HG03196 (cell line): Measurements from ENCODE around the gene INKA1.

Experiments
- ATAC-seq: cut with Tn5 transposase; IDR thresholded peaks from one replicate; pipeline ENCODE4 v1.9.1; 2021; ENCODE audit not compliant: unreplicated experiment

INKA1 gene

GRCh38 chr3:49786357-49787181, 16.5 kb upstream of the INKA1 start, which contains the start of gene IP6K1:
TSS of gene IP6K1 (minus strand) at chr3:49786542. CDS start at chr3:49748040, 38,502 bp downstream.
- ATAC-seq = peak; percentile 92

DNA sequence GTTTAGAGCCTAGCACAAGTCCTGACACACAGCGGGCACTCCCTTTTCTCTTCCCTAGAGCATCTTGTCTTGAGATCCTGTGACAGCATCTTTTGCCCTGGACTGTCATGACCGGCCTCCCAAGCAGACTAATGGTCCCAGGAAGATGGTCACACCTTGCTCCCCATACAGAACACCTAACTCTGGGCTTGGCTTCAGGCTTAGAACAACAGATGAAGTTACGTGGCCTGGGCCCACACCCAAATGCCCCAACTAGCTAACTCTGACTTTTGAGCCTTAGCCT, 15.9 kb upstream of the INKA1 start:
- no peak for ATAC-seq

DNA sequence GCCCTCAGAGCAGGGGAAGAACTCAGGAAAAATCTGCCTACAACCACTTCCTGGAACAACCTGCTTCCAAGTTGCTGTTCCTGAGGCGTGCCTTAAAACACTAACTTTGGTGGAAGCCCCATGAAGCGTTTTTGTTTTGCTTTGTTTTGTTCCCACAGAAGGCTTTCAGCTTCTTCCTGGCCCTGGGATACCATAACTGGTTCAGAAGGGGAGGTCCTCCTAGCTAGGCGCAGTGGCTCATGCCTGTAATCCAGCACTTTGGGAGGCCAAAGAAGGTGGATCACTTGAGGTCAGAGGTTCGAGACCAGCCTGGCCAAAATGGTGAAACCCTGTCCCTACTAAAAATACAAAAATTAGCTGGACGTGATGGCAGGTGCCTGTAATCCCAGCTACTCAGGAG, 15.5 kb upstream of the INKA1 start:
- ATAC-seq = no peak

GRCh38 chr3:49788056-49788455, 15.0 kb upstream of the INKA1 start:
- ATAC-seq = no peak

DNA sequence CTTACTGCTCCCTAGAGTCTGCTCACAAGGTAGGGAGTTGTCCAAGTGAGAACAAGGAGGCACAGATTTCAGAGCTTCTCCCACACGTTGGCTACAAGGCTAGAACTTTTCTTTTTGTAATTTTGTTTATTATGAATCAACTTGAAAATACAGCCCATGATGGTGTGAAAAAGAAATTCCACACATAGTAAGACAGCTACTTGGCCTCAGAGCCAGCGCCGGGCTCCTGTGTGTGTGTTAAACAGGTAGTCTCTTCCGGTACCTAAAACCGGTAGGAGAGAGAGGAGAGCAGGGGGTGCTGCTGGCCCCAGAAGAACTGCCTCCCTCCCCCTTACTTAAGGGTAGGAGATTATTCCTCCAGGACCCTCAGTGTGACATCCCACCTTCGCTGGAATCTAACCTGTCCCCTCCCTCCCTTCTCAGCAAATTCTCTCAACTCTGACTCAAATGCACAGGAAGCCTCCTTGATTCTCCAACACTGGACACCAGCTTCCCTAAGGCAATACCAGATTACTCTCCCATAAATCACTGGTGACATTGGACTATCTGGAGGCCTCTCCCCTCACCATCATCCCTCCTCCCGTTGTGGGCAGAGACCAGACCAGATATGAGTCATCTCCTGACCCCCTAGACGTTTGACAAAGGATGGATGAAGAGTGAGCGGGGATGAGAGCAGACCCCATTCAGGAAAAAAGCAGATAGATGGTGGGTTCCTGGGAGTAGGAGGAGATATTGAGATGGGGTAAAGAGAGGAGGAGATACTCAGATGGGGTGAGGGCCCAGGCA, 12.2 kb upstream of the INKA1 start:
- no peak for ATAC-seq

- no peak for ATAC-seq
Observed at GRCh38 chr3:49791571-49791970, 11.5 kb upstream of the INKA1 start.

GRCh38 chr3:49792371-49793150, 10.5 kb upstream of the INKA1 start:
- ATAC-seq = no peak

- no peak for ATAC-seq
Observed at GRCh38 chr3:49793486-49794085, 9.5 kb upstream of the INKA1 start.

- ATAC-seq = no peak
Observed at GRCh38 chr3:49794431-49794830, 8.6 kb upstream of the INKA1 start.

DNA sequence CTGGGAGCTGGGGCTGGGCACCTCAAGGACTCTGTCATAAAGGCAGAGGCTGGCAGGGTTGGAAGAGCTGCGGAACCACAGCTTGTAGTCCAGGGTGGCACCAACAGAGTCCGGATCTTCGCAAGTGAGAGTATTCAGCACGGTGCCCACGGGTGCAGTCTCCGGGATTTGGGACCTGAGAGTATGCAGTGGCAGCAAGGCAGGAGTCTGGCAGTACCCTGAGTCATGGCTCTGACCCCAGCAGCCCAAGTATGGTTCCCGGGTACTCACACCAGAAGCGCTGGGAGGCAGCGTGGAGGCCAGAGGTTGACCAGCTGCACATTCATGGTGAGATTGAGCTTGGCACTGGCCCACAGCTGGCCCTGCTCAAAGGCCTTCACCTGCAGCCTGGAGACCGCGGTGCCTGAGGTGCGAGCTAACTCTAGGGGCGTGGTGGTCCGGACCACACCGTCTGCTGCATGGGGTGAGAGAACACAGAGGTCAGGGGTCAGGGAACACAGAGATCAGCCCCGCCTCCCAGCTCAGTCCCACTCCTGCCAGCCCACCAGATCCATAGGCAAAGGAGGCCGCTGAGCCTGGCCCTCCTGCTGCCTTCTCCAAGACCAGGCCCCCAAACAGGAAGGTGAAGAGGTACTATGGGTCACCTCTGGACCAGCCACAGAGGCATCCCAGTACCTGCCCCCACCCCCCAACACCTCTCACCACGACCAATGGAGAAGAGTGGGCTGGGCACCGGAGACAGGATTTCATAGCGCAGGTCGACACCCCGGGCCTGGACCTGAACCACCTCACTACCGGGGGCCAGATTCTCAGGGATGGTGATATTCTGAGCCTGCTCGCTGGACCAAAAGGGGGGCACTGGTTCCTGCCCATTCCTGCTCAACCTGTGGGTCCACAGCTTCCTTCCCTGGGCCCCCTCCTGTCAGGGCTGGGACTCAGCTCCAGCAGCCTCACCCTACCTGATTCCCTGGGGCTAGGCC, 7.8 kb upstream of the INKA1 start:
- ATAC-seq = no peak

DNA sequence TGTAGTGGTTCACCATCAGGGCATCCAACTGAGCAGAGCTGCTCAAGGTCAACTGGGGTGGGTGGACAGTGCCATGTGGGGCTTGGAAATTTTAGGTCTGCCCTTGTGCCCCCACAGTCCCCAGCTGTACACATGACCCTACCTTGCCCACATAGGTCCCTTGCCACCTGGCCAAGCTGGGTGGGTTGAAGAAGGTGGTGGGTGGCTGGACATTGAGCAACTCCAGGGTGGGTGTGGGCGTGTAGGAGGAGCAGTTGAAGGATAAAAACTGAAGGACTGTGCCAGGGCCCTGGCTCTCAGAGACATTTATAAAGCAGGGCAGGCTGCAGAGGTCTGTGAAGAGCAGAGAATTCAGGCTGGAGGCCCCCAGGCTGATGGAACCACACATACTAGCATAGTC, 4.0 kb upstream of the INKA1 start:
- no peak for ATAC-seq

GRCh38 chr3:49799761-49800160, 3.3 kb upstream of the INKA1 start, which contains the start of gene CDHR4:
TSS of gene CDHR4 (minus strand) at chr3:49799873. CDS start at chr3:49799812, 61 bp downstream.
- ATAC-seq = no peak

GRCh38 chr3:49801160-49801559, 1.9 kb upstream of the INKA1 start:
- ATAC-seq = no peak

DNA sequence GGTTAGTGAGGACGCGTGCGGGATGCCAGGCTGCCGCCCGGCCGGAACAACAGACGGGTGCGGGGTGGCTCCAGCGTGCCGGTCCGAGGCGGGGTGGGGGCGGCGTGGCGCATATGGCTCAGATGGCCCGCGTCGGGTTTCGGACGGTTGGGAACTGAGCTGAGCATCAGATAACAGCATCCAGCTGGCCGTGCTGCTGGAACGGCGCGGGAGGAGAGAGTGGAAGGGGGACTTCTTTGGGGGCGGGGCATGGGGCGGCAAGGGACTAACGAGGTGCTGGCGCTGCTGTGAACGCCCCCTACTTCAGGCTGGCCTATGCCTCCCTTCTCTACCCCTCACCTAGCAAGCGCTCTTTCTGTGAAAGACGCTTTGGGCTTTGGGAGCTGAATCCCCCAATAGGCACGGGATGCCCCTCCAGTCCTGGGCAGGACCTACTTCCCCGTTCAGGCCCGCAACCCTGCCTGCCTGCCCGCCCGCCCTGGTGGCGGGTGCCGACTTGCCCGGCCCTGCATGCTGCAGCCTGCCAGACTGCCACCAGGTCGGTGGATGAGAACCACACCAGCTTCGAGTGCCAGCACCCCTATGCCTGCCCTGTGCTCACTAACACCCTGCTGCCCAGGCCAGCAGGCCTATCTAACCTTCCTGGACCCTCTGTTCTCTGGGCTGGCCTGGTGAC, 542 bp downstream of the INKA1 start:
- peak; percentile 13 for ATAC-seq

DNA sequence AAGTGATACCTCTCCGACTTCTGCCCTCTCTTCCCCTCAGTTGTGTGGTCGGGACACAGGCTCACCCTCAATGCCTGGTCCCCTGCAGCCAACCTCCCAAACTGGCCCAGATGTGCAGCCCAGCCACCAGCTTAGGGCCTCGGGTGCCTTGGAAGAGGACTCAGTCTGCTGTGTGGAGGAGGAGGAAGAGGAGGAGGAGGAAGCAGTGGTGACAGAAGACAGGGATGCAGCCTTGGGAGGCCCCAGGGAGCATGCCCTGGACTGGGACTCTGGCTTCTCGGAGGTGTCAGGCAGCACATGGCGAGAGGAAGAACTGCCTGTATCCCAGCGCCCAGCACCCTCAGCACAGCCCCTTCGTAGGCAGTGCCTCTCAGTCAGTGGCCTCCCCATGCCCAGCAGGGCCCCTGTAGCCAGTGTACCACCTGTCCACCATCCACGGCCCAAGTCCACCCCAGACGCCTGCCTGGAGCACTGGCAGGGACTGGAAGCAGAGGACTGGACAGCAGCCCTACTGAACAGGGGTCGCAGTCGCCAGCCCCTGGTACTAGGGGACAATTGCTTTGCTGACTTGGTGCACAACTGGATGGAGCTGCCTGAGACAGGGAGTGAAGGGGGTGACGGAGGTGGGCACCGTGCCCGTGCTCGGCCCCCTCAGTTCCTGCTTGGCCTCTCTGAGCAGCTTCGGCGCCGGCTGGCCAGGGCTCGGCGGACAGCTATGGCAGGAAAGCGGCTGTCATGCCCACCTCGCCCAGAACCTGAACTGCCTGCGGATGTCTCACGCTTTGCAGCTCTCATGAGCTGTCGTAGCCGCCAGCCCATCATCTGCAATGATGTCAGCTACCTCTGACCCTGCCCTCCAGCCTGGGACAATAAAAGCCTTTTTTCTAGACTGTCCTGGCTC, 1.3 kb downstream of the INKA1 start:
- no peak for ATAC-seq

DNA sequence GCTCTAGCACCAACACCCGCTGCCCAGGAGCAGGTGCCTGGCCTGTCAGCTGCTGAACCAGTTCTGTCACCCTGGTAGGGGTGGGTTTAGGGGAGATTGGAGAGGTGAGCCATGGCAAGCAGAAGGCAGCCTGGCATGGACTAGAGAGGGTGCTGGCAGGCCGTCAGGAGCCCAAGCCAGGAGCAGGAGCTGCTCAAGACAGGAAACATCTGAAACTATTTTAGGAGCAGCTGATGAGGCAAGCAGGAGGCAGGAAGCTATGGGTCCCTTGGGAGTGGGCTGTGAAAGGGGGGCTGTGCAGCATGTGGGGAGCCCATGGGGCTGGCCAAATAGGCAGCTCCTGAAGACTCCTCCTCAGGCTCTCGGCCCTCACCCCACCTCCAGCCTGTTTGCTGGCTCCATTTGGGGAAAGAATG, 2.3 kb downstream of the INKA1 start:
- ATAC-seq = no peak

- ATAC-seq = no peak
Observed at GRCh38 chr3:49805897-49806701, 3.0 kb downstream of the INKA1 start.

DNA sequence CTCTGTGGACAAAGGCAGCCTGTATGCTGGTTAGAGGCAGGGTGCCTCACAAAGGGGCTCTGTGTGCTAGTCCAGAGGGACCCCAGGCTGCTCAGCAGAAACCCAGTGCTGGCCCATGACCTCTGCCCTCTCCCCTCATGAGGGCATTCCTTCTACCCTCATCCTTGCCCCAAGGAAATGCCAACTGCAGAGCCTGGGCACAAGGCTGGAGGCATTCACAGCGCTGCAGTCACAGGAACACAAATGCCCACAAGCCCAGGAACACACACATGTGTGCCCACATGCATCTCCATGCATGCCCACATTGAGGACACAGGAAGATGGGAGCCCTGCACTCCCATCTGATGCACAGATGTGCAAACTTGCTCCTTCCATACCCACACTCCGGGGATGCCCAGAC, 3.8 kb downstream of the INKA1 start:
- no peak for ATAC-seq
